Measurements from ENCODE around the gene GRAMD4. TPM values are rescaled to one million over a fixed set of nuclear protein-coding genes. Genes with fewer than 3 reads are reported as not detected.
A peak's percentile ranks its signal among the peaks of the same experiment; 100 is the strongest.

Gene GRAMD4
- total RNA-seq, 5 donors from 2014 or later (not counting 1 experiment from before 2014, with no cell fraction given): 8.8 to 24.3 (median 22.9) TPM

GRCh38 chr22:46668116-46668515 is 47.9 kb downstream of the GRAMD4 start:
- Mint-ChIP-seq H3K4me1 (peaks cover 4 to 8% (median 5%) of the 10 kb centered on the region in 3 donors), H3K4me3 (no peak overlapping the region), H3K27ac (no peak overlapping the region), H3K9me3 (no peaks in the 10 kb centered on the region), H3K27me3 (no peaks in the 10 kb centered on the region), H3K36me3 (peaks cover 5% of the 10 kb centered on the region)
- H3K4me1 ChIP-seq (ENCODE audit: control insufficient read depth in 1 of 2, extremely low read depth in 1 of 2, insufficient read depth in 2 of 2, low read length in 2 of 2): peaks cover 0 to 7% of the 10 kb centered on the region in 2 experiments
- 99% methylated on average over 11 of the region's 24 CpGs for WGBS (ENCODE audit: insufficient coverage)
- no peak overlapping the region for H3K4me3 ChIP-seq (ENCODE audit: control insufficient read depth in 1 of 2, extremely low read depth in 1 of 2, low read length in 1 of 2)
- ChIA-PET CTCF (no interaction called here), POLR2A (no interaction called here)
- ATAC-seq (replicated peaks in 1 of 4) (no peak), DNase-seq (no peak)
- no peaks in the 10 kb centered on the region for H3K27me3 ChIP-seq (replicated peaks in 1 of 2; ENCODE audit: control insufficient read depth in 2 of 2, extremely low read depth in 1 of 2, insufficient read depth in 2 of 2, low read length in 1 of 2)
- peaks cover 22 to 26% of the 10 kb centered on the region in 2 donors for H3K36me3 ChIP-seq (ENCODE audit: control insufficient read depth in 2 of 2, extremely low read depth in 1 of 2, insufficient read depth in 1 of 2, low read length in 1 of 2)
- H3K27ac ChIP-seq (ENCODE audit: low read length): no peak overlapping the region
- H3K9me3 ChIP-seq: no peaks in the 10 kb centered on the region

- Histone ChIP-seq H3K27ac (ENCODE audit: low read length) (no peak overlapping the region), H3K27me3 (replicated peaks in 1 of 2; ENCODE audit: control insufficient read depth in 2 of 2, extremely low read depth in 1 of 2, insufficient read depth in 2 of 2, low read length in 1 of 2) (no peaks in the 10 kb centered on the region), H3K4me1 (ENCODE audit: control insufficient read depth in 1 of 2, extremely low read depth in 1 of 2, insufficient read depth in 2 of 2, low read length in 2 of 2) (peaks cover 7 to 18% of the 10 kb centered on the region in 2 experiments), H3K9me3 (no peaks in the 10 kb centered on the region), H3K4me3 (ENCODE audit: control insufficient read depth in 1 of 2, extremely low read depth in 1 of 2, low read length in 1 of 2) (no peak overlapping the region), H3K36me3 (ENCODE audit: control insufficient read depth in 2 of 2, extremely low read depth in 1 of 2, insufficient read depth in 1 of 2, low read length in 1 of 2) (peaks cover 17 to 26% of the 10 kb centered on the region in 2 donors)
- DNase-seq (no peak), ATAC-seq (replicated peaks in 1 of 4) (no peak)
- ChIA-PET POLR2A (no interaction called here), CTCF (interaction anchor here in 1 of 2 donors (1.2 kb wide), 1 partner anchor 106 kb away, joined by 3 read pairs; no protein-coding TSS in a partner anchor)
- Mint-ChIP-seq H3K4me3 (no peak overlapping the region), H3K27ac (no peak overlapping the region), H3K36me3 (peaks cover 5% of the 10 kb centered on the region), H3K27me3 (no peaks in the 10 kb centered on the region), H3K9me3 (no peaks in the 10 kb centered on the region), H3K4me1 (peaks cover 15 to 18% (median 15%) of the 10 kb centered on the region in 3 donors)
- WGBS (ENCODE audit: insufficient coverage): 100% methylated on average over 1 of the region's 9 CpGs
Measured at GRCh38 chr22:46669201-46669600, 49.0 kb downstream of the GRAMD4 start.

GRCh38 chr22:46671824-46672432 is 51.7 kb downstream of the GRAMD4 start:
- no peak overlapping the region for H3K4me3 ChIP-seq (ENCODE audit: control insufficient read depth in 1 of 2, extremely low read depth in 1 of 2, low read length in 1 of 2)
- ATAC-seq (replicated peaks in 1 of 4): no peak
- DNase-seq: no peak
- H3K4me1 ChIP-seq (ENCODE audit: control insufficient read depth in 1 of 2, extremely low read depth in 1 of 2, insufficient read depth in 2 of 2, low read length in 2 of 2): peaks cover 7 to 35% of the 10 kb centered on the region in 2 experiments
- Mint-ChIP-seq H3K4me3 (peak overlapping the region in 1 of 3 donors; percentile 82), H3K4me1 (peaks cover 25 to 29% (median 26%) of the 10 kb centered on the region in 3 donors), H3K27ac (peak overlapping the region in 1 of 2 donors; percentile 39), H3K36me3 (peaks cover 5% of the 10 kb centered on the region), H3K27me3 (no peaks in the 10 kb centered on the region), H3K9me3 (no peaks in the 10 kb centered on the region)
- peaks cover 6 to 11% of the 10 kb centered on the region in 2 donors for H3K36me3 ChIP-seq (ENCODE audit: control insufficient read depth in 2 of 2, extremely low read depth in 1 of 2, insufficient read depth in 1 of 2, low read length in 1 of 2)
- no peaks in the 10 kb centered on the region for H3K9me3 ChIP-seq
- CTCF ChIA-PET: no interaction called here
- 95% methylated on average over 17 of the region's 17 CpGs for WGBS (ENCODE audit: insufficient coverage)
- H3K27me3 ChIP-seq (replicated peaks in 1 of 2; ENCODE audit: control insufficient read depth in 2 of 2, extremely low read depth in 1 of 2, insufficient read depth in 2 of 2, low read length in 1 of 2): no peaks in the 10 kb centered on the region
- POLR2A ChIA-PET: no interaction called here
- no peak overlapping the region for H3K27ac ChIP-seq (ENCODE audit: low read length)

DNA sequence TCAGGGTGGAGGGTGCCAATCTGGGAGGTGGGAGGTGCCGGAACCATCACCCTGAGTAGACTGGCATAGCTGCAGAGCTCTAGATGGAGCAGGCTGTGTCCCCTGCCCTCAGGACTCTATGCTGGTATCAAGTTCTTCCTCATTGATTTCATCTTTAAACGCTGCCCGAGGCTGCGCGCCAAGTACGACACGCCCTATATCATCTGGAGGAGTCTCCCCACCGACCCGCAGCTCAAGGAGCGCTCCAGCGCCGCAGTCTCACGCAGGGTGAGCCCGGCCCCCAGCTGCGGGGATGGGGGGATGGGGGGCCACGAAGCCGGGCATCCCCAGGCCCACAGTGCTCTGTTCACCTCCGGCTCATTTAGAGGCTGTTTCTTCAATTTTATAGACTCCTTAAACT is 52.5 kb downstream of the GRAMD4 start:
- peaks cover 5% of the 10 kb centered on the region for H3K36me3 Mint-ChIP-seq

GRCh38 chr22:46673205-46673604 is 53.0 kb downstream of the GRAMD4 start:
- no peak for ATAC-seq (replicated peaks in 1 of 4)
- Mint-ChIP-seq H3K36me3 (peaks cover 5% of the 10 kb centered on the region), H3K27ac (peak overlapping the region; percentile 95 to 98), H3K27me3 (no peaks in the 10 kb centered on the region), H3K4me1 (peaks cover 30 to 34% (median 33%) of the 10 kb centered on the region in 3 donors), H3K9me3 (no peaks in the 10 kb centered on the region), H3K4me3 (peak overlapping the region; percentile 21 to 89 (median 82))
- peak overlapping the region; percentile 78 for H3K27ac ChIP-seq (ENCODE audit: low read length)
- no peak overlapping the region for H3K4me3 ChIP-seq (ENCODE audit: control insufficient read depth in 1 of 2, extremely low read depth in 1 of 2, low read length in 1 of 2)
- ChIA-PET POLR2A (no interaction called here), CTCF (no interaction called here)
- no peaks in the 10 kb centered on the region for H3K27me3 ChIP-seq (replicated peaks in 1 of 2; ENCODE audit: control insufficient read depth in 2 of 2, extremely low read depth in 1 of 2, insufficient read depth in 2 of 2, low read length in 1 of 2)
- WGBS (ENCODE audit: insufficient coverage): 83% methylated on average over 10 of the region's 10 CpGs
- DNase-seq: no peak
- peaks cover 7 to 44% of the 10 kb centered on the region in 2 experiments for H3K4me1 ChIP-seq (ENCODE audit: control insufficient read depth in 1 of 2, extremely low read depth in 1 of 2, insufficient read depth in 2 of 2, low read length in 2 of 2)
- H3K36me3 ChIP-seq (ENCODE audit: control insufficient read depth in 2 of 2, extremely low read depth in 1 of 2, insufficient read depth in 1 of 2, low read length in 1 of 2): peaks cover 8 to 18% of the 10 kb centered on the region in 2 donors
- no peaks in the 10 kb centered on the region for H3K9me3 ChIP-seq

More for the DNA sequence above, 52.5 kb downstream of the GRAMD4 start:
- Histone ChIP-seq H3K27me3 (replicated peaks in 1 of 2; ENCODE audit: control insufficient read depth in 2 of 2, extremely low read depth in 1 of 2, insufficient read depth in 2 of 2, low read length in 1 of 2) (no peaks in the 10 kb centered on the region), H3K27ac (ENCODE audit: low read length) (no peak overlapping the region), H3K9me3 (no peaks in the 10 kb centered on the region), H3K36me3 (ENCODE audit: control insufficient read depth in 2 of 2, extremely low read depth in 1 of 2, insufficient read depth in 1 of 2, low read length in 1 of 2) (peaks cover 8 to 14% of the 10 kb centered on the region in 2 donors), H3K4me1 (ENCODE audit: control insufficient read depth in 1 of 2, extremely low read depth in 1 of 2, insufficient read depth in 2 of 2, low read length in 2 of 2) (peaks cover 7 to 41% of the 10 kb centered on the region in 2 experiments), H3K4me3 (ENCODE audit: control insufficient read depth in 1 of 2, extremely low read depth in 1 of 2, low read length in 1 of 2) (no peak overlapping the region)
- ChIA-PET CTCF (no interaction called here), POLR2A (no interaction called here)
- no peaks in the 10 kb centered on the region for H3K9me3 Mint-ChIP-seq
- peaks cover 27 to 33% (median 30%) of the 10 kb centered on the region in 3 donors for H3K4me1 Mint-ChIP-seq
- ATAC-seq (replicated peaks in 1 of 4): no peak
- 94% methylated on average over 13 of the region's 18 CpGs for WGBS (ENCODE audit: insufficient coverage)
- peak overlapping the region in 1 of 2 donors; percentile 98 for H3K27ac Mint-ChIP-seq
- no peak for DNase-seq
- H3K27me3 Mint-ChIP-seq: no peaks in the 10 kb centered on the region
- H3K4me3 Mint-ChIP-seq: peak overlapping the region in 1 of 3 donors; percentile 82

DNA sequence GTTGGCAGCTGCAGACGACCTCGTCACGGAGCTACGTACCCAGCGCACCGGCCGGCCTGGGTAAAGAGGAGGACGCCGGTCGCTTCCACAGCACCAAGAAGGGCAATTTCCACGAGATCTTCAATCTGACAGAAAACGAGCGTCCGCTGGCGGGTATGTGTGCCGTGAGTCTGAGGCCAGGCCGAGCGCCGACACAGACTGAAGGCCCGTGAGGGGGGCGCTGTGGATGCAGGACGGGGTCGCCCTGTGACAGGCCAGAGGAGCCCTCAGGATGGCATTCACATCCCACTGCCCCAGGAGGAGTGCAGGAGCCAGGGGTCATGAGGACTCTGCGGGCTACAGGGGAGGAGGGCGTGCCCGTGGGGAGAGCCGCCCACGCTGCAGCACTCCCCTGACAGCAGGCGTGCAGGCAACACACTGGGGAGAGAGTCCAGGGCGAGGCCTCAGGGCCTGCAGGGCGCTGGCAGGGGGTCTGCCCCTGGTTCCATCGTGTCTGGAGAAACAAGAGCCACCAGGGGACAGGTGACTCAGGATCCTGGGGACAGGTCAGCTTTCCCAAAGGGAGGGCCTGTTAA is 53.6 kb downstream of the GRAMD4 start:
- peak overlapping the region; percentile 78 for H3K27ac ChIP-seq (ENCODE audit: low read length)
- POLR2A ChIA-PET: interaction anchor here in 1 of 2 donors (0.7 kb wide), 1 partner anchor 11 kb away, joined by 3 read pairs; no protein-coding TSS in a partner anchor
- DNase-seq: peak in 2 of 35 experiments; percentile 25 to 33

More for the DNA sequence above, 53.6 kb downstream of the GRAMD4 start:
- H3K9me3 Mint-ChIP-seq: no peaks in the 10 kb centered on the region
- H3K4me1 ChIP-seq (ENCODE audit: control insufficient read depth in 1 of 2, extremely low read depth in 1 of 2, insufficient read depth in 2 of 2, low read length in 2 of 2): peaks cover 7 to 44% of the 10 kb centered on the region in 2 experiments
- H3K9me3 ChIP-seq: no peaks in the 10 kb centered on the region
- peak; percentile 26 to 56 (median 53) for ATAC-seq (replicated peaks in 1 of 4)
- H3K36me3 ChIP-seq (ENCODE audit: control insufficient read depth in 2 of 2, extremely low read depth in 1 of 2, insufficient read depth in 1 of 2, low read length in 1 of 2): peaks cover 6 to 19% of the 10 kb centered on the region in 2 donors
- 67% methylated on average over 30 of the region's 32 CpGs for WGBS (ENCODE audit: insufficient coverage)
- no peaks in the 10 kb centered on the region for H3K27me3 Mint-ChIP-seq
- H3K27me3 ChIP-seq (replicated peaks in 1 of 2; ENCODE audit: control insufficient read depth in 2 of 2, extremely low read depth in 1 of 2, insufficient read depth in 2 of 2, low read length in 1 of 2): no peaks in the 10 kb centered on the region
- CTCF ChIA-PET: no interaction called here
- H3K4me3 Mint-ChIP-seq: peak overlapping the region; percentile 82 to 89 (median 89)
- H3K27ac Mint-ChIP-seq: peak overlapping the region; percentile 95 to 98
- peaks cover 30 to 34% (median 33%) of the 10 kb centered on the region in 3 donors for H3K4me1 Mint-ChIP-seq
- peaks cover 3% of the 10 kb centered on the region for H3K36me3 Mint-ChIP-seq
- peak overlapping the region; percentile 55 to 77 for H3K4me3 ChIP-seq (ENCODE audit: control insufficient read depth in 1 of 2, extremely low read depth in 1 of 2, low read length in 1 of 2)

Data from T-cell (primary cell).